ENCODE measurements around the gene TBC1D1. TPM values are rescaled to one million over a fixed set of nuclear protein-coding genes. Genes with fewer than 3 reads are reported as not detected.

The TBC1D1 gene
- polyA plus RNA-seq, 1 donor from 2014 or later: 23.2 TPM

DNA sequence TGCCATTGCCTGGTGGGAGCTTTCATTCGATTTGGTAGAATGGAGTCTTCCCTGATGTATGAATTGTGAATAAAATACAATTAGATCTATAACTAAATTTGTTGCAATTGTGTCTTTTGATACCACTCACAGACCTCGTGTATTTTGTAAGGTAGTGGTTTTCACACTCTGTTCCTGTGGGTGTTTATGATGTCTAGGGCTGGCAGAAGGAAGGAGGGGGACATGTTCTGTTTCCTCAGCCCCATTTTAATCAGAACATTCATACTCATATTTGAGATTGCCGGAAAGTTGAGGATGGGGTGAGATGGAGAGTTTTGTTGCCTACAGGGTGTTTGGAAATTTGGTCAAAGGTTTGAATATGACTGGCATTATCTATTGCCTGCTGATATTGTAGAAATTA, 112.2 kb downstream of the TBC1D1 start:
- Histone ChIP-seq H3K9me2 (ENCODE audit: insufficient read depth, low read length) (no peaks in the 10 kb centered on the region), H3K4me2 (ENCODE audit: low read length) (no peak overlapping the region), H3K9me3 (ENCODE audit: low read length) (no peaks in the 10 kb centered on the region), H3K27me3 (ENCODE audit: insufficient read depth, low read depth, low read length) (no peaks in the 10 kb centered on the region), H3K27ac (ENCODE audit: low read length) (no peak overlapping the region), H2AFZ (ENCODE audit: low read depth, low read length) (no peak overlapping the region), H3K36me3 (ENCODE audit: insufficient read depth, low read length) (no peaks in the 10 kb centered on the region), H4K20me1 (ENCODE audit: insufficient read depth) (no peaks in the 10 kb centered on the region), H3K4me3 (ENCODE audit: low read length) (no peak overlapping the region), H3F3A (ENCODE audit: insufficient read depth, low read length, poor library complexity, severe bottlenecking) (no peaks in the 10 kb centered on the region), H3K9ac (ENCODE audit: low read length) (no peak overlapping the region), H3K79me2 (replicated peaks; ENCODE audit: insufficient read depth, low read length) (no peaks in the 10 kb centered on the region)
- no peak for TF ChIP-seq EZH2 (IDR thresholded peaks at IDR 0.05; ENCODE audit: borderline replicate concordance, insufficient read depth, low read length, poor library complexity, severe bottlenecking)
- TF ChIP-seq SMC3 (conservative IDR thresholded peaks at IDR 0.05; ENCODE audit: poor library complexity): no peak
- TF ChIP-seq TAF1 (IDR thresholded peaks at IDR 0.05; ENCODE audit: low read depth): no peak
- TF ChIP-seq, protein P1, sequence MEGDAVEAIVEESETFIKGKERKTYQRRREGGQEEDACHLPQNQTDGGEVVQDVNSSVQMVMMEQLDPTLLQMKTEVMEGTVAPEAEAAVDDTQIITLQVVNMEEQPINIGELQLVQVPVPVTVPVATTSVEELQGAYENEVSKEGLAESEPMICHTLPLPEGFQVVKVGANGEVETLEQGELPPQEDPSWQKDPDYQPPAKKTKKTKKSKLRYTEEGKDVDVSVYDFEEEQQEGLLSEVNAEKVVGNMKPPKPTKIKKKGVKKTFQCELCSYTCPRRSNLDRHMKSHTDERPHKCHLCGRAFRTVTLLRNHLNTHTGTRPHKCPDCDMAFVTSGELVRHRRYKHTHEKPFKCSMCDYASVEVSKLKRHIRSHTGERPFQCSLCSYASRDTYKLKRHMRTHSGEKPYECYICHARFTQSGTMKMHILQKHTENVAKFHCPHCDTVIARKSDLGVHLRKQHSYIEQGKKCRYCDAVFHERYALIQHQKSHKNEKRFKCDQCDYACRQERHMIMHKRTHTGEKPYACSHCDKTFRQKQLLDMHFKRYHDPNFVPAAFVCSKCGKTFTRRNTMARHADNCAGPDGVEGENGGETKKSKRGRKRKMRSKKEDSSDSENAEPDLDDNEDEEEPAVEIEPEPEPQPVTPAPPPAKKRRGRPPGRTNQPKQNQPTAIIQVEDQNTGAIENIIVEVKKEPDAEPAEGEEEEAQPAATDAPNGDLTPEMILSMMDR (IDR thresholded peaks at IDR 0.05; ENCODE audit: poor library complexity, severe bottlenecking): no peak
- no peak for TF ChIP-seq REST (IDR thresholded peaks at IDR 0.05; ENCODE audit: borderline replicate concordance)
- TF ChIP-seq POLR2AphosphoS5 (IDR thresholded peaks at IDR 0.05): no peak
- no peak for TF ChIP-seq RAD21 (conservative IDR thresholded peaks at IDR 0.05)
- no peak for TF ChIP-seq EP300 (conservative IDR thresholded peaks at IDR 0.05; ENCODE audit: poor library complexity, severe bottlenecking)
- no peak for TF ChIP-seq MXI1 (conservative IDR thresholded peaks at IDR 0.05; ENCODE audit: poor library complexity, severe bottlenecking)

- H3K4me2 ChIP-seq (ENCODE audit: low read length): no peak overlapping the region
- H3K27me3 ChIP-seq (ENCODE audit: insufficient read depth, low read depth, low read length): no peaks in the 10 kb centered on the region
- H3K9ac ChIP-seq (ENCODE audit: low read length): no peak overlapping the region
- no peaks in the 10 kb centered on the region for H3K36me3 ChIP-seq (ENCODE audit: insufficient read depth, low read length)
- H2AFZ ChIP-seq (ENCODE audit: low read depth, low read length): no peak overlapping the region
- H4K20me1 ChIP-seq (ENCODE audit: insufficient read depth): no peaks in the 10 kb centered on the region
- TF ChIP-seq SMC3 (conservative IDR thresholded peaks at IDR 0.05; ENCODE audit: poor library complexity): no peak
- no peak for TF ChIP-seq TAF1 (IDR thresholded peaks at IDR 0.05; ENCODE audit: low read depth)
- TF ChIP-seq EZH2 (IDR thresholded peaks at IDR 0.05; ENCODE audit: borderline replicate concordance, insufficient read depth, low read length, poor library complexity, severe bottlenecking): no peak
- TF ChIP-seq EP300 (conservative IDR thresholded peaks at IDR 0.05; ENCODE audit: poor library complexity, severe bottlenecking): no peak
- no peak for TF ChIP-seq REST (IDR thresholded peaks at IDR 0.05; ENCODE audit: borderline replicate concordance)
- TF ChIP-seq, protein P1 (IDR thresholded peaks at IDR 0.05; ENCODE audit: poor library complexity, severe bottlenecking): no peak
- TF ChIP-seq POLR2AphosphoS5 (IDR thresholded peaks at IDR 0.05): no peak
- no peak for TF ChIP-seq RAD21 (conservative IDR thresholded peaks at IDR 0.05)
- TF ChIP-seq MXI1 (conservative IDR thresholded peaks at IDR 0.05; ENCODE audit: poor library complexity, severe bottlenecking): no peak
- H3K79me2 ChIP-seq (replicated peaks; ENCODE audit: insufficient read depth, low read length): no peaks in the 10 kb centered on the region
- no peaks in the 10 kb centered on the region for H3K9me3 ChIP-seq (ENCODE audit: low read length)
- no peak overlapping the region for H3K4me3 ChIP-seq (ENCODE audit: low read length)
- H3F3A ChIP-seq (ENCODE audit: insufficient read depth, low read length, poor library complexity, severe bottlenecking): no peaks in the 10 kb centered on the region
- no peak overlapping the region for H3K27ac ChIP-seq (ENCODE audit: low read length)
- no peaks in the 10 kb centered on the region for H3K9me2 ChIP-seq (ENCODE audit: insufficient read depth, low read length)
Measured at GRCh38 chr4:38003628-38004027, 112.7 kb downstream of the TBC1D1 start.

All from neural cell (in vitro differentiated cells).